BJ (cell line): ENCODE data around the gene AVP. TPM values are rescaled to one million over a fixed set of nuclear protein-coding genes. Genes with fewer than 3 reads are reported as not detected.

Experiments
- CTCF ChIA-PET: fragments of 350-600 bp; formaldehyde crosslinking; extraction: SDS; loops from one replicate; lab custom pipeline; 2021; ENCODE audit warnings: antibody characterized with exemption, inconsistent platforms; lab: Yijun Ruan, JAX
- POLR2A ChIA-PET: fragments of 300-600 bp; sonication (Branson Sonifier 250); formaldehyde crosslinking; extraction: SDS; loops from one replicate; lab custom pipeline; 2021; ENCODE audit warnings: antibody characterized with exemption; lab: Charles Lee
- DNase-seq: peaks from one replicate; pipeline ENCODE4 v3.0.0-alpha.2; 2011; ENCODE audit warnings: low read depth
- H3K27me3 ChIP-seq: 2 replicates; pipeline ENCODE4 v1.6.0; 2011; ENCODE audit warnings: low read length; ENCODE audit not compliant: control insufficient read depth, insufficient read depth
- H3K36me3 ChIP-seq: 2 replicates; pipeline ENCODE4 v1.5.1; 2011; ENCODE audit warnings: low read length; ENCODE audit not compliant: control insufficient read depth, insufficient read depth
- H3K4me3 ChIP-seq: 2 replicates; pipeline ENCODE4 v1.5.1; 2011; ENCODE audit warnings: low read depth, mild to moderate bottlenecking, control low read depth, low read length
- polyA plus RNA-seq: library from polyadenylated mRNA; depleted of rRNA; stranded (reverse); fragments of >200 nt; gene quantifications from 2 replicates; pipeline ENCODE4 v1.2.3, GENCODE V29; 2011
- TF ChIP-seq, protein P1 (sequence below): IDR thresholded peaks from 2 replicates; pipeline ENCODE4 v1.5.1; 2011; ENCODE audit warnings: low read depth, mild to moderate bottlenecking, control low read depth, inconsistent platforms, low read length, moderate library complexity; ENCODE audit not compliant: insufficient read depth

Gene AVP
- polyA plus RNA-seq, 1 experiment, result not detected

DNA sequence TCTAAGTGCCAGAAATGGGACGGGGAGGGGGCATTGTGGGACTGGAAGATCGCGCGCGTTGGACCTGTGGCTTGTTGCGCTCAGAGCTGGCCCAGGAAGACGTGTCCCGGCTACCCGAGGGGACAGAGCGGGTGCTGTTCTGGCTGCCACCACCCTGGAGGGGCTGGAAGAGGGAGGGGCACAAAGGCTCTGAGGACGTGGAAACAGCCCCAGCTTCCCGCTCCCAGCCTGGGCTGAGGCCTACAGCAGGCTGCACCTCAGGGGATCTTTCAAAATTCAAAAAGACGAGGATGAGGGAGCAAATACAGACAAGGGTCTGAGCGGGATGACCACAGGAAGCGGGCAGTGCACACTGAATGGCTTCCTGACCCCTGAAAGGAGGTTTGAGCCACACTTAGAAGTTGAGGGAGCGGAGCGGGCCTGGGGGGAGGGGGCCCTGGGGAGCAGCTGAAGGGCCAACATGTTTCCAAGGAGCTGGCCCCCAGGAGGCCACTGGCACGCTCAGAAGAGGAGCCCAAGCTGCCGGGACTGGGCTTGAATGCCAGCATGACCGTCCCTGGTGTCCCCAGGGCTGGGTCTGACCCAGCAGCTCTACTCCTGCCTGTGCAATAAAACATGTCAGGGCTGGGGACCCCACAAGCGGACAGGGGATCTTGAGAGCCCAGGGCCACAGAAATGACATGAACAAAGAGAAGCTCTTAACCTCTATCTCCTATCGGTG, 11.8 kb downstream of the AVP start:
- no peak for DNase-seq
- Histone ChIP-seq H3K36me3 (no peaks in the 10 kb centered on the region), H3K27me3 (peaks cover 11% of the 10 kb centered on the region), H3K4me3 (no peak overlapping the region)
- CTCF ChIA-PET, result interaction anchor here (0.9 to 3.5 kb wide), 4 partner anchors 19 to 43 kb away, joined by 3 to 15 read pairs (median 3); partner anchors contain the start of gene MRPS26
- TF ChIP-seq, protein P1, sequence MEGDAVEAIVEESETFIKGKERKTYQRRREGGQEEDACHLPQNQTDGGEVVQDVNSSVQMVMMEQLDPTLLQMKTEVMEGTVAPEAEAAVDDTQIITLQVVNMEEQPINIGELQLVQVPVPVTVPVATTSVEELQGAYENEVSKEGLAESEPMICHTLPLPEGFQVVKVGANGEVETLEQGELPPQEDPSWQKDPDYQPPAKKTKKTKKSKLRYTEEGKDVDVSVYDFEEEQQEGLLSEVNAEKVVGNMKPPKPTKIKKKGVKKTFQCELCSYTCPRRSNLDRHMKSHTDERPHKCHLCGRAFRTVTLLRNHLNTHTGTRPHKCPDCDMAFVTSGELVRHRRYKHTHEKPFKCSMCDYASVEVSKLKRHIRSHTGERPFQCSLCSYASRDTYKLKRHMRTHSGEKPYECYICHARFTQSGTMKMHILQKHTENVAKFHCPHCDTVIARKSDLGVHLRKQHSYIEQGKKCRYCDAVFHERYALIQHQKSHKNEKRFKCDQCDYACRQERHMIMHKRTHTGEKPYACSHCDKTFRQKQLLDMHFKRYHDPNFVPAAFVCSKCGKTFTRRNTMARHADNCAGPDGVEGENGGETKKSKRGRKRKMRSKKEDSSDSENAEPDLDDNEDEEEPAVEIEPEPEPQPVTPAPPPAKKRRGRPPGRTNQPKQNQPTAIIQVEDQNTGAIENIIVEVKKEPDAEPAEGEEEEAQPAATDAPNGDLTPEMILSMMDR, result no peak
- POLR2A ChIA-PET, result no interaction called here

DNA sequence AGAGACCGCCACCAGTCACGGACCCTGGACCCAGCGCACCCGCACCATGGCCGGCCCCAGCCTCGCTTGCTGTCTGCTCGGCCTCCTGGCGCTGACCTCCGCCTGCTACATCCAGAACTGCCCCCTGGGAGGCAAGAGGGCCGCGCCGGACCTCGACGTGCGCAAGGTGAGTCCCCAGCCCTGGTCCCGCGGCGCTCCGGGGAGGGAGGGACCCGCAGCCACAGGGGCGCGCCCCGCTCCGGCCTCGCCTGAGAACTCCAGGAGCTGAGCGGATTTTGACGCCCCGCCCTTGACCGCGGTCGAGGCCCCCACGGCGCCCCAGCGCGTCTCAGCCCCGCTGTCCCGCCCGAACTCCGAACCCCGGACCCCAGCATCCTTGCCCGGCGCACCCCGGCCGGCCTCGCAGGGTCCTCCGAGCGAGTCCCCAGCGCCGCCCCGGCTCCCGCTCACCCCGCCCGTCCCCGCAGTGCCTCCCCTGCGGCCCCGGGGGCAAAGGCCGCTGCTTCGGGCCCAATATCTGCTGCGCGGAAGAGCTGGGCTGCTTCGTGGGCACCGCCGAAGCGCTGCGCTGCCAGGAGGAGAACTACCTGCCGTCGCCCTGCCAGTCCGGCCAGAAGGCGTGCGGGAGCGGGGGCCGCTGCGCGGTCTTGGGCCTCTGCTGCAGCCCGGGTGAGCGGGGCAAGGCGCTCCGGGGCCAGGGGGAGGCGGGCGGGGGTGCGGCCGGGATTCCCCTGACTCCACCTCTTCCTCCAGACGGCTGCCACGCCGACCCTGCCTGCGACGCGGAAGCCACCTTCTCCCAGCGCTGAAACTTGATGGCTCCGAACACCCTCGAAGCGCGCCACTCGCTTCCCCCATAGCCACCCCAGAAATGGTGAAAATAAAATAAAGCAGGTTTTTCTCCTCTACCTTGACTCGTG, 12.7 kb downstream of the AVP start, which contains the start of gene OXT:
Gene OXT, plus strand, starts transcription at position 11 of the 920 bp plus-strand sequence. Its CDS starts 36 bp downstream, at position 47.
- Histone ChIP-seq H3K4me3 (peak within 1 kb of the TSS; percentile 41), H3K36me3 (no peaks in the 10 kb centered on the region), H3K27me3 (peaks cover 8% of the 10 kb centered on the region)
- POLR2A ChIA-PET, result no interaction called here
- no peak for DNase-seq
- TF ChIP-seq, protein P1, result no peak
- CTCF ChIA-PET, result interaction anchor here (3.5 kb wide), 1 partner anchor 18 kb away, joined by 15 read pairs; no protein-coding TSS in a partner anchor

DNA sequence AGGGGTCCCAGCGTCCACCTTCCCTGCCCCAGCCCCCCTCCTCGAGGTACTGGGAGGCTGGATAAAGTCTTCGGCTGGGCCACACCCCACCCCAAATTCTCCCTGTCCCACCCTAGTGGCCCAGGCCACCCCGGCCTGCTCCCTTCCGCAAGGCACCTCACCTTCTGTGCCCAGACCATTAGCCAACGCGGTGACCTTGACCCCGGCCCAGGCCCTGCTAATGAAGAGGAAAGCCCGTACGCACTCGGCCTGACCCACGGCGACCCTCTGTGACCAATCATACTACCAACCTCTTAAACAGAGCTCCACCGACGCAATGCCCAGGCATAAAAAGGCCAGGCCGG, 13.3 kb downstream of the AVP start:
- ChIA-PET POLR2A (no interaction called here), CTCF (no interaction called here)
- DNase-seq, result no peak
- TF ChIP-seq, protein P1, result no peak
- peaks cover 8% of the 10 kb centered on the region for H3K27me3 ChIP-seq
- no peaks in the 10 kb centered on the region for H3K36me3 ChIP-seq
- peak overlapping the region; percentile 41 for H3K4me3 ChIP-seq

DNA sequence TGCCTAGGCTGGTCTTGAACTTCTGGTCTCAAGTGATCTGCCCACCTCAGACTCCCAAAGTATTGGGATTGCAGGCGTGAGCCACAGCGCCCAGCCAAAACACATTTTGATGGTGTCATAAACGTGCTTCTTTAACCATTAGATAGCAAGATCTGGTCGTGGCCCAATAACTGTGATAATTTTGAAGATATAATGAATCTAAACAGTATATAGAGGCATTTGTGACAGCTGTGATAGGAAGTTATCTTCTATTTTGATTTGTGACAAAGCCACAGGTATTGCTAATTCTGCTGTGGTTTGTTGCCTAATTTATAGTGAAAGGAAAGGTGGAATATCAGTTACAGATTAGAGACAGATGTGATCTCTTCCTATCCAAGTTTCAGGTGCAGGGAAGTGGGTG, 13.8 kb downstream of the AVP start:
- ChIA-PET CTCF (interaction anchor here (0.7 kb wide), 1 partner anchor 66 kb away, joined by 3 read pairs; no protein-coding TSS in a partner anchor), POLR2A (no interaction called here)
- peaks cover 8% of the 10 kb centered on the region for H3K27me3 ChIP-seq
- no peak overlapping the region for H3K4me3 ChIP-seq
- no peak for DNase-seq
- TF ChIP-seq, protein P1, result no peak
- no peaks in the 10 kb centered on the region for H3K36me3 ChIP-seq
